Stimulated activated CD8-positive, alpha-beta memory T cell treated with anti-CD3 and anti-CD28 coated beads, Interleukin-15, amount 100 ng/mL, for 24 hours (primary cell): ENCODE measurements around the gene KCTD2.
"Not testable (repeated sequence)": the region's sequence is repeated elsewhere in the genome, so short reads cannot be mapped to it uniquely, and the experiment has no call there.

Experiments used
- DNase-seq: peaks from one replicate; pipeline ENCODE4 v3.0.0-alpha.2; 2020; ENCODE audit warnings: low read depth

The KCTD2 gene

GRCh38 chr17:75051941-75052340 lies 4.9 kb downstream of the KCTD2 start:
- no peak for DNase-seq

GRCh38 chr17:75059369-75060345 lies 12.6 kb downstream of the KCTD2 start:
- no peak for DNase-seq

GRCh38 chr17:75060434-75061054 lies 13.5 kb downstream of the KCTD2 start:
- DNase-seq, result no peak

- DNase-seq, result no peak
These were observed 14.0 kb downstream of the KCTD2 start for GRCh38 chr17:75061055-75061438.

GRCh38 chr17:75061618-75062017 lies 14.6 kb downstream of the KCTD2 start:
- DNase-seq, result no peak

GRCh38 chr17:75063201-75063600 lies 16.2 kb downstream of the KCTD2 start:
- no peak for DNase-seq

- DNase-seq, result no peak
These were observed 16.6 kb downstream of the KCTD2 start for GRCh38 chr17:75063626-75064025.

- DNase-seq, result no peak
These were observed 17.0 kb downstream of the KCTD2 start for GRCh38 chr17:75064040-75064439.

- no peak for DNase-seq
These were observed 17.4 kb downstream of the KCTD2 start for GRCh38 chr17:75064460-75064859.

- DNase-seq, result no peak
These were observed 18.0 kb downstream of the KCTD2 start for GRCh38 chr17:75064867-75065561.

GRCh38 chr17:75065562-75066151 lies 18.6 kb downstream of the KCTD2 start:
- no peak for DNase-seq

- DNase-seq, result no peak
These were observed 20.8 kb downstream of the KCTD2 start for GRCh38 chr17:75067856-75068255.

GRCh38 chr17:75068750-75069149 lies 21.7 kb downstream of the KCTD2 start:
- no peak for DNase-seq

GRCh38 chr17:75069783-75070182 lies 22.8 kb downstream of the KCTD2 start:
- no peak for DNase-seq

GRCh38 chr17:75071478-75072271 lies 24.6 kb downstream of the KCTD2 start:
- DNase-seq, result not testable (repeated sequence)

- not testable (repeated sequence) for DNase-seq
These were observed 25.9 kb downstream of the KCTD2 start for GRCh38 chr17:75072909-75073308.

- DNase-seq, result no peak
These were observed 26.6 kb downstream of the KCTD2 start for GRCh38 chr17:75073618-75074047.

- no peak for DNase-seq
These were observed 27.5 kb downstream of the KCTD2 start for GRCh38 chr17:75074532-75074931.

- no peak for DNase-seq
These were observed 28.7 kb downstream of the KCTD2 start for GRCh38 chr17:75075597-75076336.

GRCh38 chr17:75077072-75077495 lies 30.1 kb downstream of the KCTD2 start:
- no peak for DNase-seq
